ENCODE data around the gene CBR4. TPM values are rescaled to one million over a fixed set of nuclear protein-coding genes. Genes with fewer than 3 reads are reported as not detected.
"Not testable (repeated sequence)": the region's sequence is repeated elsewhere in the genome, so short reads cannot be mapped to it uniquely, and the experiment has no call there.

The CBR4 gene
- total RNA-seq, 4 donors from 2014 or later, result 22.4 to 31.1 (median 26.2) TPM

DNA sequence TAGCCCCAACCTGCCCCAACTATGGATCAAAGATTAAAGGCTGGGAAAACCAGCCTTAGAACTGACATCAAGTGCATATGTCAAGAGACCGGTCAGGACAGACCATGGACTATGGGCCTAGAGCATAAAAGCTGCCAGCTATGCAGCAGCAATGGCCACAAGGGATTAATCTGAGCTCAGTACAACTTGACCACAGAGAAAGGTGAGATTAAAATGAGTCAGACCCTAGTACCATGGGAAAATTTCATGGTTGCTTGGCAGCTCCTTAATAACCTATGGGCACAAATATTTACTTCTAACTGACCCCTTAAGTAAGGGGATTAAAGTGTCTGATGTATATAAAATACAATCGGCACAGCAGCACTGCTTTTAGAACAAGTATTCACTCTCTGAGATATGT is 54.4 kb downstream of the CBR4 start:
- Histone ChIP-seq H3K36me3 (no peaks in the 10 kb centered on the region), H3K9me3 (no peaks in the 10 kb centered on the region), H3K4me3 (no peak overlapping the region), H3K27me3 (no peaks in the 10 kb centered on the region), H3K4me1 (peaks cover 0 to 5% (median 0%) of the 10 kb centered on the region in 4 donors), H3K27ac (no peak overlapping the region)
- in situ Hi-C loops (cut with MboI; ENCODE audit: low pct_ligation_motif_present in 1 of 4, low pct_unique_long_range_greater_than_20kb in 1 of 4, low sequenced_read_pairs in 3 of 4) (no loop called here), intact Hi-C loops (cut with DNase I; ENCODE audit: low total_unique reads) (no loop called here)
- no peak for DNase-seq
- TF ChIP-seq CTCF (IDR thresholded peaks at IDR 0.05) (no peak), EP300 (IDR thresholded peaks at IDR 0.05; ENCODE audit: low read depth) (no peak), POLR2A (IDR thresholded peaks at IDR 0.05) (no peak)
- 88 to 100% methylated on average over 1 to 2 of the region's 2 CpGs for WGBS, 2 donors (ENCODE audit: low coverage in 1 of 2)

DNA sequence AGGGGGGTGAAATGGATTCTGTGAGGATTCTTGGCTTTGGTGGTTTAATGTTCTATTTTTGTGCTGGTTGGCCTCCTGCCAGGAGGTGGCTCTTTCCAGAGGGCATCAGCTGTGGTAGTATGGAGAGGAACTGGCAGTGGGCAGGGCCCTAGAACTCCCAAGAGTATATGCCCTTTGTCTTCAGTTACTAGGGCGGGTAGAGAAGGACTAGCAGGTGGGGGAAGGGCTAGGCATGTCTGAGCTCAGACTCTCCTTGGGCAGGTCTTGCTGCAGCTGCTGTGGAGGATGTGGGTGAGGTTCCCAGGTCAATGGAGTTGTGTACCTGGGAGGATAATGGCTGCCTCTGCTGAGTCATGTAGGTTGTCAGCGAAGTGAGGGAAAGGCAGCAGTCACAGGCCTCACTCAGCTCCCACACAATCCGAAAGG is 57.2 kb downstream of the CBR4 start:
- H3K4me3 ChIP-seq; H3K36me3 ChIP-seq; in situ Hi-C loops (cut with MboI; ENCODE audit: low pct_ligation_motif_present in 1 of 4, low pct_unique_long_range_greater_than_20kb in 1 of 4, low sequenced_read_pairs in 3 of 4); H3K27me3 ChIP-seq; H3K27ac ChIP-seq; H3K4me1 ChIP-seq; H3K9me3 ChIP-seq; intact Hi-C loops (cut with DNase I; ENCODE audit: low total_unique reads): not testable (repeated sequence)
- 88% methylated on average over 3 of the region's 3 CpGs; no CpG with 5 or more reads in 1 of the 2 donors for WGBS, 2 donors (ENCODE audit: low coverage in 1 of 2)
- DNase-seq, result peak; percentile 36

DNA sequence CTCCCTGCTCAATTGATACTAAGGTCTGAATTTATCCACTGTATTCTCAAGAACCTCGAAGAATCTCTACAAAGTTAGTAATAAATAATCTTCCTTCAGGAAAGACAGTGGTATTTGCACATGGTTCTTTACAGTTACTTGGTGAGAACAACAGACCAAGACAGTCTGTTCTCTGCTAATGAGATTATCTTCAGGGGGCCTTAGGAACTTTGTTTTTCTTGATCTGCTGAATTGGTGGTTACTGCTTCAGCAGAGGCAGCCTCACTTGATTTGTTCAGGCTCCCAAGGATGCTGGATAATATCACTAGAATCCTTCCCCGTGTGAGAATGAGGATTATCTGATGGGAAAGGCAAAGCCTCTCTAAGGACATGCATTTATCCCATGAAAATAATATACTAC is 64.8 kb downstream of the CBR4 start:
- DNase-seq, result no peak
- Histone ChIP-seq H3K9me3 (no peaks in the 10 kb centered on the region), H3K27ac (no peak overlapping the region), H3K36me3 (no peaks in the 10 kb centered on the region), H3K4me1 (no peaks in the 10 kb centered on the region), H3K4me3 (no peak overlapping the region), H3K27me3 (no peaks in the 10 kb centered on the region)
- WGBS, 2 donors (ENCODE audit: low coverage in 1 of 2), result 43 to 84% methylated on average over 1 to 2 of the region's 2 CpGs
- intact Hi-C loops (cut with DNase I; ENCODE audit: low total_unique reads), result no loop called here
- TF ChIP-seq EP300 (IDR thresholded peaks at IDR 0.05; ENCODE audit: low read depth) (no peak), CTCF (IDR thresholded peaks at IDR 0.05) (no peak)
- in situ Hi-C loops (cut with MboI; ENCODE audit: low pct_ligation_motif_present in 1 of 4, low pct_unique_long_range_greater_than_20kb in 1 of 4, low sequenced_read_pairs in 3 of 4), result loop anchor here in 1 of 4 donors (25.0 kb wide), 1 partner anchor 542 kb away; no protein-coding TSS in a partner anchor

DNA sequence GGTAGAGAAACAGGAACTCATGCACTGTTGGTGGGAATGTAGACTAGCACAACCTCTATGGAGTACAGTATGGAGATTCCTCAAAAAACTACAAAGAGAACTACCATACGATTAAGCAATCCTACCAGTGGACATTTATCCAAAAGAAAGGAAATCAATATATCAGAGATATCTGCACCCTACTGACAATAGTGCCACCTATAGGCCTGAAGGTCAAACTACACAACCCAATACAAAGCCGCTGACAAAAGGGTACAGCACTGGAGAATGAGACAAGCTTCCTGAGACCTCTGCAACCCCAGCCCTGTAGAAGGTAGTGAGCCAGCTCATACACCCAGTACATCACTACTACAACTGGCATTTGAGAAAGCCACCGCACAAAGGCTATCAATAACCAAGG is 67.1 kb downstream of the CBR4 start:
- peaks cover 0 to 12% of the 10 kb centered on the region in 2 donors for H3K9me3 ChIP-seq
- in situ Hi-C loops (cut with MboI; ENCODE audit: low pct_ligation_motif_present in 1 of 4, low pct_unique_long_range_greater_than_20kb in 1 of 4, low sequenced_read_pairs in 3 of 4) (loop anchor here in 1 of 4 donors (25.0 kb wide), 1 partner anchor 544 kb away; no protein-coding TSS in a partner anchor), intact Hi-C loops (cut with DNase I; ENCODE audit: low total_unique reads) (no loop called here)
- 88 to 100% methylated on average over 1 to 3 of the region's 3 CpGs for WGBS, 2 donors (ENCODE audit: low coverage in 1 of 2)
- no peak overlapping the region for H3K27ac ChIP-seq
- no peak for DNase-seq
- H3K36me3 ChIP-seq, result no peaks in the 10 kb centered on the region
- H3K4me3 ChIP-seq, result no peak overlapping the region
- H3K27me3 ChIP-seq, result no peaks in the 10 kb centered on the region
- TF ChIP-seq CTCF (IDR thresholded peaks at IDR 0.05) (peak in 4 of 5 experiments; percentile 12 to 45 (median 35)), EP300 (IDR thresholded peaks at IDR 0.05; ENCODE audit: low read depth) (no peak)
- no peaks in the 10 kb centered on the region for H3K4me1 ChIP-seq

Small RNA genes within 50 kb of the gene (small RNA-seq; reads per million reads assigned to genes)
- gene RNY4P17, result 2.3 to 8.0 (median 2.8) reads per million in 4 donors

Data from transverse colon (tissue), 4 donors.